ENCODE measurements around the gene ANKRD61. TPM values are rescaled to one million over a fixed set of nuclear protein-coding genes. Genes with fewer than 3 reads are reported as not detected.

The ANKRD61 gene
- polyA plus RNA-seq, 1 of the 3 experiments (the other 2 are of a cell fraction): 0.53 TPM

DNA sequence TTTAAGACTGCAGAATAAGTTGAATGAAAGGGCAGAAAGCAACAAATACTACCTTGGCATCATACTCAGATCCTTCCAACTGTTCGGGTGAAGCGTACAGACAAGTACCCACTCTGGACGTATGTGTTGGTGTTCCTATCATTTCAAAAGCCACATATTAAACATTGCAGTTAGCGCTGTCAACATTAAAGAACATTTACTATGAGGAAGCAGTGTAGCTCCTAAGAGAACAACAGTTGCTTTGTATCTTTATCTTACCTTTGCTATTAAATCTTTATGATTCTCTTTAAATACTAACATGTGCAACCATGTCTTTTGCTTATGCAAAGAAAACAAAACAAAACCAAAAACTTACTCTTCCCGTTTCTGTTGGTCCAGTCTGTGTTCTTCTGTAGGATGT, 2.6 kb upstream of the ANKRD61 start:
- ChIA-PET CTCF (interaction anchor here (2.0 kb wide), 1 partner anchor 32 kb away, joined by 5 read pairs; no protein-coding TSS in a partner anchor), POLR2A (no interaction called here)
- Histone ChIP-seq H3K79me2 (ENCODE audit: insufficient read depth) (peaks cover 26% of the 10 kb centered on the region), H2AFZ (ENCODE audit: low read depth) (no peak overlapping the region), H3K36me3 (replicated peaks in 1 of 2; ENCODE audit: control insufficient read depth in 1 of 2, insufficient read depth in 2 of 2, low read length in 1 of 2) (peaks cover 58 to 71% of the 10 kb centered on the region in 2 experiments), H3K4me3 (ENCODE audit: low read depth in 2 of 2, low read length in 1 of 2) (no peak overlapping the region), H3K9ac (no peak overlapping the region), H3F3A (replicated peaks; ENCODE audit: insufficient read depth) (peaks cover 13% of the 10 kb centered on the region), H4K20me1 (ENCODE audit: insufficient read depth) (no peaks in the 10 kb centered on the region), H3K9me2 (no peaks in the 10 kb centered on the region), H3K4me2 (no peak overlapping the region), H3K9me3 (no peaks in the 10 kb centered on the region), H3K4me1 (ENCODE audit: control insufficient read depth in 1 of 2, insufficient read depth in 2 of 2, low read depth in 1 of 2, low read length in 1 of 2) (no peaks in the 10 kb centered on the region; a peak in 1 of 4 replicates), H3K27ac (ENCODE audit: low read depth in 2 of 2, low read length in 1 of 2) (no peak overlapping the region), H3K27me3 (ENCODE audit: insufficient read depth) (no peaks in the 10 kb centered on the region)
- TF ChIP-seq, protein P1, sequence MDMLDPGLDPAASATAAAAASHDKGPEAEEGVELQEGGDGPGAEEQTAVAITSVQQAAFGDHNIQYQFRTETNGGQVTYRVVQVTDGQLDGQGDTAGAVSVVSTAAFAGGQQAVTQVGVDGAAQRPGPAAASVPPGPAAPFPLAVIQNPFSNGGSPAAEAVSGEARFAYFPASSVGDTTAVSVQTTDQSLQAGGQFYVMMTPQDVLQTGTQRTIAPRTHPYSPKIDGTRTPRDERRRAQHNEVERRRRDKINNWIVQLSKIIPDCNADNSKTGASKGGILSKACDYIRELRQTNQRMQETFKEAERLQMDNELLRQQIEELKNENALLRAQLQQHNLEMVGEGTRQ (IDR thresholded peaks at IDR 0.05; ENCODE audit: borderline replicate concordance, low read depth, low read length): no peak
- TF ChIP-seq TAF1 (IDR thresholded peaks at IDR 0.05; ENCODE audit: borderline replicate concordance, low read depth, low read length) (no peak), ELF1 (IDR thresholded peaks at IDR 0.05) (no peak)
- 95% methylated on average over 5 of the region's 5 CpGs for WGBS (ENCODE audit: low lambda C conversion rate)
- no peak for DNase-seq

DNA sequence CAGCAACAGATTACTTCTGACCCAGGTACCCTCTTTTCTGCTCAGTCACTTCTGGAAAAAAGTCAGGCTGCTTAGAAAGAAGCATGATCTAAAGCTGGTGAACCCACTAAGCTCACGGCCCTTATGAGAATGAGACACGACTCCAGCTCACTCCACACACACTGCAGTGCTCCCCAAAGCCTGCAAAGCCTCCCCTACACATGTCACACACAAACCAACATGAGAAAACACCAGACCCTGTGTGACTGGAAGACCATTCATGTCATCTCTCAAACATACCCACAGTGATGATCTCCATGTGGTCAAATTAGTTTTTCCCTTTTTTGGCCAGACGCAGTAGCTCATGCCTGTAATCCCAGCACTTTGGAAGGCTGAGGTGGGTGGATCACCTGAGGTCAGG, 391 bp downstream of the ANKRD61 start:
- Histone ChIP-seq H3K9ac (no peak overlapping the region), H3K27me3 (ENCODE audit: insufficient read depth) (no peaks in the 10 kb centered on the region), H3K9me3 (no peaks in the 10 kb centered on the region), H3K9me2 (no peaks in the 10 kb centered on the region), H3K4me1 (ENCODE audit: control insufficient read depth in 1 of 2, insufficient read depth in 2 of 2, low read depth in 1 of 2, low read length in 1 of 2) (no peaks in the 10 kb centered on the region; a peak in 1 of 4 replicates), H2AFZ (ENCODE audit: low read depth) (no peak overlapping the region), H3K4me3 (ENCODE audit: low read depth in 2 of 2, low read length in 1 of 2) (no peak overlapping the region), H3K36me3 (replicated peaks in 1 of 2; ENCODE audit: control insufficient read depth in 1 of 2, insufficient read depth in 2 of 2, low read length in 1 of 2) (peaks cover 64 to 65% of the 10 kb centered on the region in 2 experiments), H3K4me2 (no peak overlapping the region), H3F3A (replicated peaks; ENCODE audit: insufficient read depth) (peaks cover 11% of the 10 kb centered on the region), H3K27ac (ENCODE audit: low read depth in 2 of 2, low read length in 1 of 2) (no peak overlapping the region), H3K79me2 (ENCODE audit: insufficient read depth) (peaks cover 42% of the 10 kb centered on the region), H4K20me1 (ENCODE audit: insufficient read depth) (no peaks in the 10 kb centered on the region)
- WGBS (ENCODE audit: low lambda C conversion rate): 91% methylated on average over 3 of the region's 3 CpGs
- TF ChIP-seq SMC3 (IDR thresholded peaks at IDR 0.05; ENCODE audit: low read depth, low read length): no peak
- no peak for TF ChIP-seq JUND (IDR thresholded peaks at IDR 0.05)
- no peak for TF ChIP-seq CHD2 (IDR thresholded peaks at IDR 0.05; ENCODE audit: low read length, partially characterized antibody)
- TF ChIP-seq, protein P2, sequence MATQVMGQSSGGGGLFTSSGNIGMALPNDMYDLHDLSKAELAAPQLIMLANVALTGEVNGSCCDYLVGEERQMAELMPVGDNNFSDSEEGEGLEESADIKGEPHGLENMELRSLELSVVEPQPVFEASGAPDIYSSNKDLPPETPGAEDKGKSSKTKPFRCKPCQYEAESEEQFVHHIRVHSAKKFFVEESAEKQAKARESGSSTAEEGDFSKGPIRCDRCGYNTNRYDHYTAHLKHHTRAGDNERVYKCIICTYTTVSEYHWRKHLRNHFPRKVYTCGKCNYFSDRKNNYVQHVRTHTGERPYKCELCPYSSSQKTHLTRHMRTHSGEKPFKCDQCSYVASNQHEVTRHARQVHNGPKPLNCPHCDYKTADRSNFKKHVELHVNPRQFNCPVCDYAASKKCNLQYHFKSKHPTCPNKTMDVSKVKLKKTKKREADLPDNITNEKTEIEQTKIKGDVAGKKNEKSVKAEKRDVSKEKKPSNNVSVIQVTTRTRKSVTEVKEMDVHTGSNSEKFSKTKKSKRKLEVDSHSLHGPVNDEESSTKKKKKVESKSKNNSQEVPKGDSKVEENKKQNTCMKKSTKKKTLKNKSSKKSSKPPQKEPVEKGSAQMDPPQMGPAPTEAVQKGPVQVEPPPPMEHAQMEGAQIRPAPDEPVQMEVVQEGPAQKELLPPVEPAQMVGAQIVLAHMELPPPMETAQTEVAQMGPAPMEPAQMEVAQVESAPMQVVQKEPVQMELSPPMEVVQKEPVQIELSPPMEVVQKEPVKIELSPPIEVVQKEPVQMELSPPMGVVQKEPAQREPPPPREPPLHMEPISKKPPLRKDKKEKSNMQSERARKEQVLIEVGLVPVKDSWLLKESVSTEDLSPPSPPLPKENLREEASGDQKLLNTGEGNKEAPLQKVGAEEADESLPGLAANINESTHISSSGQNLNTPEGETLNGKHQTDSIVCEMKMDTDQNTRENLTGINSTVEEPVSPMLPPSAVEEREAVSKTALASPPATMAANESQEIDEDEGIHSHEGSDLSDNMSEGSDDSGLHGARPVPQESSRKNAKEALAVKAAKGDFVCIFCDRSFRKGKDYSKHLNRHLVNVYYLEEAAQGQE (IDR thresholded peaks at IDR 0.05; ENCODE audit: low read depth, low read length): no peak
- no peak for TF ChIP-seq YY1 (IDR thresholded peaks at IDR 0.05; ENCODE audit: low read depth)
- TF ChIP-seq TEAD4 (IDR thresholded peaks at IDR 0.05; ENCODE audit: borderline replicate concordance, insufficient read depth): no peak
- TF ChIP-seq NRF1 (IDR thresholded peaks at IDR 0.05; ENCODE audit: low read depth, low read length): no peak
- no peak for DNase-seq
- POLR2A ChIA-PET: interaction anchor here (1.0 to 1.3 kb wide), 2 partner anchors 11 to 22 kb away, joined by 4 read pairs; partner anchors contain the start of genes AIMP2 and PMS2
- CTCF ChIA-PET: interaction anchor here (0.9 to 2.2 kb wide), 4 partner anchors 9 to 34 kb away, joined by 3 to 7 read pairs (median 4); partner anchors contain the start of genes AIMP2 and PMS2
